GM20431 (cell line): ENCODE results near the gene PGA4.

Experiments used
- in situ Hi-C: fragments of 300-500 bp; cut with MseI, MboI; formaldehyde crosslinking; loops from one replicate; pipeline ENCODE4 v1.15.0; 2020; ENCODE audit warnings: low sequenced_read_pairs; ENCODE audit not compliant: unreplicated experiment

PGA4 gene

DNA sequence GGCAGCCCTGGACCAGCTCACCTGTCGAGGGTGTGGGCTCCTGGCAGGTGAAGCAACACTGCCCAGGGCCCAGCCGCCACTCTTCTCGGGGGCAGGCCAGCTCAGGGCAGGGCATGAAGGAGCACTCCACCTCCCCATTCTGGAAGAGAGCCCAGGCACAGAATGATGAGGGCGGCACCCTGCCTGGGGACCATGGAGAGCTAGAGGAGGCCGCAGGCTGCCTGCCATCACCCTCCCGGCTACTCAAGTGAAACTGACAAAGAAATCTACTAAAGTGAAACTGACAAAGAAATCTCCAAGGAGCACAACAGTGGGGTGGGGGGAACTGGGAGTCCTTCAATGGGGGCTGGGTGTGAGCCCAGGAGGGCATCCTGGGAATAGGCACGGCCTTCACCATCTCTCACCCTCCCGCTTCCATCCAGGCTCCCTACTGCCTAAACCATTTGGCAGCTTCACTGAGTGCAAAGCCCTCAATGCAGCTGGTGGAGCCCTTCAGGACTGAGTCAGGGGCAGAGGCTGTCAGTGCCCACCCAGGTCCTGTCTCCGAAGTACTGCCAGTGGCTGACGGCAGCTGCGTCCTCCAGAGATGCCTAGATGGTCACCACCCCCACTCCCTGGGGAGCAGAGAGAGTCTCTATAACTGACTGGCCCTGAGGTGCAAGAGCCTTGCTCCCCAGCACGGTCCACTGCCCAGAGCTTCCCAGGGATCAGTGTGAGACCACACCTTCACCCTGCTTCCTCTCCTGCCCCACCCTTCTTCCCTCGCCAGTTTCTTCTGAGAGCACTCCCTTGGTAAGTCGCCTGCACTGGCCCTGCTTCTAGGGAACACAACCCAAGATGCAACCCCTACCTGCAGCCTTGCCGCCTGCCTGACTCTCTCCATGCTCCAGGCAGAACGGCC, 51.3 kb downstream of the PGA4 start:
- in situ Hi-C loops, result no loop called here

DNA sequence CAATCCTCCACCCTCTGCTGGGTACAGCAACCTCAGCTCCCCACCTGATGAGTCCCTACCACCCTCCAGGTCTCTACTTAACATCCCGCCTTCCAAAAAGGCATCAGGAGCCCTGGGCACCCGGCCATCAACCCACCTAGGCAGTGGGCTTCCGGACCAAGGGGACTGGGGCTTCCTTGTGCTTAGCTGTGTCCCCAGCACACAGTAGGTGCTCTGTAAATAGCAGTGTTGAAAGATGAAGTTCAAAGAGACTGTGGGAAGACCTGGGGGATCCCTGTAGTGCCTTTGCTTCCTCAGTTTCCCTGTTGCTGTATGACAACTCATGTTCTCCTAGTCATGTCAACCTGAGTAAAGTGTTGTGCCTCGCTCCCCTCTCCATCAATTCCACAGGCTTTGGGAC, 51.9 kb downstream of the PGA4 start:
- in situ Hi-C loops, result no loop called here

DNA sequence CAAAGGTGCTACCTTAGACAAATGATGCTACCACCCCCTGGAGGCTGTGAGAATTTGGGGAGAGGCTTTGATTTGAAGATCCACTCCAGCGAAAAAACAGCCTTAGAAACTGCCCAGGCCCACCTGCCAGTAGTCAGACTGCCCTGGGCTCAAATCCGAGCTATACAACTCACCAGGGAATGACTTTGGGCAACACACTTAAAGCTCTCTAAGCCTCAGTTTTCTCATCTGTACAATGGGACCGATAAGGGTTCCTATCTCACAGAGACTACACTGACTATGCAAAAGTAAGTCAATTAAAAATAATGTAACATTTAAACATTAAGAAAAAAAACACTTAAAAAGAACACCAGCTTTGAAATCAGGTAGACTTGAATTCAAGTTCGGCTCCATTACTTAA, 53.0 kb downstream of the PGA4 start:
- in situ Hi-C loops, result no loop called here

DNA sequence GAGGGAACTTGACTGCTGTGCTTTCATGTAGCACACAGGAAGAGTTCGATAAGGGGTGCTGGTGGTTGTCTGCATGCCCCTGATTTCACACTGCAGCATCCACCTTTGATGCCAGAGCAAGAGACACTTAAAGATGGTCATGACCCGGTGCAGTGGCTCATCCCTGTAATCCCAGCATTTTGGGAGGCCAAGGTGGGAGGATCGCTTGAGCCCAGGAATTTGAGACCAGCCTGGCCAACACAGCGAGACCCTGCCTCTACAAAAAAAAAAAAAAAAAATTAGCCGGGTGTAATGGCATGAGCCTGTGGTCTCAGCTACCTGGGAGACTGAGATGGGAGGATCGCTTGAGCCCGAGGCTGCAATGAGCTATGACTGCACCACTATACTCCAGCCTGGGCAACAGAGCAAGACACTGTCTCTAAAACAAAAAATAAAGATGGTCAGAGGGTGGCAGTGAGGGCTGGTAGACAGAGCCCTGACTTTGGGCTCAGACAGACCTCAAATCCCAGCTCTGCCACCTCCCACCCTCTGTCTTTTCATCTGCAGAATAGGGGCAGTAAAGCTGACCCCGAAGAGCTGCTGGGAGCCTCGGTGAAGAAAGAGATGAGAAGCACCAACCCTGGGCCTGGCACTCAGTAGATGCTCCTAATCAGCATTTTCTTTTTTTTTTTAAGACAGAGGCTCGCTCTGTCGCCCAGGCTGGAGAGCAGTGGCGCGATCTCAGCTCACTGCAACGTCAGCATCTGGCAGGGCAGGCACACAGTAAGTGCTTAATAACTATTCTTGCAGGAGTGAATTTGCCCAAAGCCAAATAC, 55.2 kb downstream of the PGA4 start:
- in situ Hi-C loops, result no loop called here

DNA sequence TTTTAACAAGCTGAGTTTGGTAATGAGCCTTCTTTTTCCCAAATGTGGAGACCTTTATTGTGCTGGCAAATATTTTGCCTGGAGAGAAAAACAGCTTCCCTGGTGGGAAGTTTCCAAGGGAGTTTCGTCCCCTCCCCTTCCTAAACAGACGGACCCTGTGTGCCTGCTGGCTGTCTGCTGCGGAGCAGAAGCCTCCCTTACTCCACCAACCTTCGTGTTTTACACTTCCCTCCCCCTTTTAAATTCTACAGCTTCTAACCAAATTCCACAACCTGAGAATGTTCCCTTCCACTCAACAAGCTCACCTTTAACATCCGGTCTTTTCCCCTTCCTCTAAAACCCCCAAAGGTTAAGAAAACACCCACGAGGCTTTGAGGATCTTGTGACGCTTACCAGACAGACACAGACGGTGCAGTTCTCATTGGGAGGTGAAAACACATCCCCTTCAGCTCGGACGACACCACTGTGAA, 55.9 kb downstream of the PGA4 start:
- in situ Hi-C loops, result no loop called here

DNA sequence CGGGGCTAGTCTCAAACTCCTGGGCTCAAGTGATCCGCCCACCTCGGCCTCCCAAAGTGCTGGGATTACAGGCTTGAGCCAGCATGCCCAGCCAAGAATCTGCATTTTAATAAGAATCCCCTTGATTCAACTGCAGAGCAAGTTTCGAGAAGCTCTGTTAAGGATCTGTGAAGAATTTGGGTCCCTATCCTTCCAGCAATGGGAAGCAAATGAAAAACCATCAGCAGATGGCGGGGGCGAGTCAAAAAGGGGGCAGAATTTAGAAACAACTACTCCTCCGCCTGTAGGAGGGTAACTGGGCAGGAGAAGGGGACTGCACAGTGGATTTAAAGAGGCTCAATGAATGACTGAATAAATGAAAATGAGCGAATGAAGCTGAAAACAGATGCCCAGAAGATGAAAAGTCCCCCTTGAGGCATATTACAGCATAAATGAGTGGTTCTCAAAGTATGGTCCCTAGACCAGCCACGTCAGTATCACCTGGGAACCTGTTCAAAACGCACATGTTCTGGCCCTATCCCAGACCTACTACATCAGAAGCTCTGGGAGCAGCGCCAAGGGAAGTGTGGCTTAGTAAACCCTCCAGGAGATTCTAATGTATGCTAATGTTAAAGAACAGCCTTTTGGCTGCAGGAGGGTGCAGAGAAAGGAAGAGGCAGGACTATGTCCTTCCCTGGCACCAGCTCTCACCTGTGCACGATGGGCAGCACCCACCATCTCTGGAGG, 58.0 kb downstream of the PGA4 start:
- in situ Hi-C loops, result no loop called here

DNA sequence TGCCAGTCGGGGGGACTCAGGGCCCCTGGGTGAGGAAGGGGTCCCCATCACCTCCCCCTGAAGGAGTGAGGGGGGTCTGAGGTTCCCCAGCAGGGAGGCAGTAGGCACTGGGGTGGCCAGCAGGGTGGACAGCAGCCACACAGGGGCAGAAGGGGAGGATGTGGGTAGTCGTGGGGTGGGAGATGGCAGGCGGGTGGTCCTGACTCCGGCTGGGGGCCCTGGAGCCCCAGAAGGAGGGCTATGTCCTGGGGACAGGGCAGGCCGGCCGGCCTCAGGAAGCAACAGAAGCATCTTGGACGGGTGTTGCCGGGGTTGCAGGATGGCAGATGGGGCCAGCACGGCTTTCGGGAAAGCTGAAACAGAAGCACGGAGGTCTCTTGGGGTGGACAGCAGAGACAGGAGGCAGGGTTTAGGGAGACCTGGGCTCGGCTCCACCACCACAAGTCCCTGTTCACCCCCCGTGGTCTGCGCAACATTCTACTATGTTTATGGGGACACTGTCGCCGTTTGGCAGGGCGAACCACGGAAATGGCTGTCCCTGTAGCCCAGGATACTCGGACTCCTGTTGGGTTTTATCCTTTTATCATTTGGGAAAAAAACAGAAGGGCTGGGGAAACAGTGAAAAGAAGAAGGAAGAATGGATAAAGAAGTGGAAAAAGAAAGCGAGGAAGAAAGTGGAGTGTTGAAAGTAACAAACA, 58.9 kb downstream of the PGA4 start:
- in situ Hi-C loops, result no loop called here
